Spinal cord (tissue), 10 donors: Measurements from ENCODE around the gene CCDC71. TPM values are rescaled to one million over a fixed set of nuclear protein-coding genes. Genes with fewer than 3 reads are reported as not detected.

Experiments used
- DNase-seq, 6 donors: peaks; one replicate each; pipeline versions ENCODE4 v3.0.0 to v3.0.0-alpha.2; 2013 to 2015; ENCODE audit warnings: low spot score in 6 of 6, low read depth in 4 of 6
- H3K27ac ChIP-seq: one replicate; pipeline ENCODE4 v1.5.1; 2013; ENCODE audit warnings: low read depth, low read length, control low read depth
- H3K27me3 ChIP-seq: one replicate; pipeline ENCODE4 v1.6.1; 2013; ENCODE audit warnings: low read length; ENCODE audit not compliant: control insufficient read depth, insufficient read depth
- H3K36me3 ChIP-seq: one replicate; pipeline ENCODE4 v1.6.1; 2013; ENCODE audit warnings: low read length; ENCODE audit not compliant: control insufficient read depth, insufficient read depth
- H3K4me1 ChIP-seq: one replicate; pipeline ENCODE4 v1.6.1; 2013; ENCODE audit warnings: low read length; ENCODE audit not compliant: control insufficient read depth, insufficient read depth
- H3K4me3 ChIP-seq: one replicate; pipeline ENCODE4 v1.5.1; 2013; ENCODE audit warnings: low read depth, low read length, control low read depth
- H3K9me3 ChIP-seq: one replicate; pipeline ENCODE4 v1.6.1; 2013; ENCODE audit warnings: low read length; ENCODE audit not compliant: control insufficient read depth, insufficient read depth
- WGBS: methylation state at CpG from one replicate; pipeline ENCODE4 v1.1.5; 2013; ENCODE audit warnings: missing lambda C conversion rate; ENCODE audit not compliant: insufficient coverage; 5-methylcytosine and 5-hydroxymethylcytosine counted together
- polyA plus RNA-seq, 2 donors: library from polyadenylated mRNA; unstranded; fragments of 120-200 nt; gene quantifications; one replicate each; pipeline ENCODE4 v1.2.1, GENCODE V29; 2013; ENCODE audit not compliant: insufficient read length in 2 of 2
- total RNA-seq, 2 donors: library from RNA; depleted of rRNA in 1 of 2; stranded (reverse); fragments of 120-200 nt in 1 of 2; fragments of >200 nt in 1 of 2; gene quantifications; one replicate each; pipeline versions ENCODE4 v1.2.3 to v1.2.4, GENCODE V29; 2013 to 2014
- donor health status: healthy.

CCDC71 gene
- total and polyA plus RNA-seq, 4 donors = 9.7 to 23.1 (median 18.6) TPM

DNA sequence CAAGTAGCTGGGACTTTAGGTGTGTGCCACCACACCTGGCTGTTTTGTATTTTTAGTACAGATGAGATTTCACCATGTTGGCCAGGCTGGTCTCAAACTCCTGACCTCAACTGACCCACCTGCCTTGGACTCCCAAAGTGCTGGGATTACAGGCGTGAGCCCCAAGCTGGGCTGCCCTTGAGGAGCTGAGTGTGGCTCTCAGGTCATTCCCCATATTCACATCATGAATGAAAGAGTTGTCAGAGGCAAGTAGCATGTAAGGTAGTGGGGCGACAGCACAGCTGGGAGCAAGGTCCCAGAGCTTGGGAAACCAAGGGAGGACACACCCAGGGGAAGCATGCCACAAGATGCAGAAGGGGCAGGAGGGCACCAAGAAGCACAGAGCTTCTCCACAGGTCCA, 4.9 kb downstream of the CCDC71 start:
- DNase-seq = peak in 1 of 6 donors; percentile 0
- Histone ChIP-seq H3K27me3 (no peaks in the 10 kb centered on the region), H3K4me1 (peaks cover 12% of the 10 kb centered on the region), H3K27ac (no peak overlapping the region), H3K9me3 (no peaks in the 10 kb centered on the region), H3K4me3 (no peak overlapping the region), H3K36me3 (peaks cover 28% of the 10 kb centered on the region)
- WGBS = no CpG with 5 or more reads among the region's 2 CpGs

DNA sequence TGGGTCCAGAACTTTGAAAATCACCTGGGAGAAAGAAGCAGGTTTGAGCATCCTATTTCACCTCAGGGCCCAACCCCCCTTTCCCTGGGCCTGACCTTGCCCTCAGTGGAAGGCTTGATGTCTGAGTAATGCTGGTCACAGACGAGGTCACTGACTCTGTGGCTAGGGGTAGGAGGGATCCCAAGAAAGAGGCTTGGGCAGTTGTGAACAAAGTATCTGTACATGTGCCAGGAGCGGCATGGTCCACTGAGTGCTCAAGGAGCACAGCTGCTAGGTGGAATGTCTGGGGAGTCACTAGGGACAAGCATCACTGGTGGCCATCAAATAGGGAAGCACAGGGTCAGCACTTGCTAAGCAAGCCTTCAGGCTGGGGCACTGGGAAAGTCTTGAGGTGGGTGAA, 7.3 kb downstream of the CCDC71 start:
- WGBS = 60% methylated on average over 2 of the region's 2 CpGs
- Histone ChIP-seq H3K27ac (no peak overlapping the region), H3K27me3 (no peaks in the 10 kb centered on the region), H3K36me3 (peaks cover 25% of the 10 kb centered on the region), H3K9me3 (no peaks in the 10 kb centered on the region), H3K4me3 (no peak overlapping the region), H3K4me1 (no peaks in the 10 kb centered on the region)
- DNase-seq = no peak

DNA sequence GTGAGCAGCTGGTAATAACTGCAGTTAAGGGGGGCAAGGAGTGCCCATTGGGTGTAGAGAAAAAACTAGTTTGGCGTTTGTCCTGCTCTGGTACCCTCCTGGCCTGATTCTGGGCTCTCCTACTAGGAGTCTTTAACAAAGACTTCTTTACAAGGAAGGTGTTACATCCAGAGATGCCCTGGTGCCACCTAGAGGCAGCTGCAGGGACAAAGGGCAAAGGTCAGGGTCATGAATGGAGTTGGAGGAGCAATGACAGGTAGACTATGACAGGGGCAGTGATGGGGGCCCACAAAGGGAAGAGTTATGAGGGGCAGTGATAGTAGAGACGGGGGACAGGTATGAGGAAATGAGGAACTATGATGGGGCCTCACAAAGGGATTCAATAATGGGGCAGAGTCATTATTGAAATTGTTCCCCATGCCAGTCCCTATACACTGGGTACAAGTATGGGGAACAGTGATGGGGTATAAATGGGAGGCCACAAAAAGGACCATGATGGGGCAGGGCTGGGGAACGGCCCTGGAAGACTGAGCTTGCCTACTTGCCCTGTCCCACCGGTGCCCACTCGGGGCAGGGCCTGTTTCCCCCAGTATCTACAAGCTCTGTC, 7.9 kb downstream of the CCDC71 start:
- WGBS = 38% methylated on average over 3 of the region's 5 CpGs
- DNase-seq = peak in 1 of 6 donors; percentile 23
- Histone ChIP-seq H3K27me3 (no peaks in the 10 kb centered on the region), H3K36me3 (peaks cover 19% of the 10 kb centered on the region), H3K9me3 (no peaks in the 10 kb centered on the region), H3K27ac (no peak overlapping the region), H3K4me1 (no peaks in the 10 kb centered on the region), H3K4me3 (no peak overlapping the region)

DNA sequence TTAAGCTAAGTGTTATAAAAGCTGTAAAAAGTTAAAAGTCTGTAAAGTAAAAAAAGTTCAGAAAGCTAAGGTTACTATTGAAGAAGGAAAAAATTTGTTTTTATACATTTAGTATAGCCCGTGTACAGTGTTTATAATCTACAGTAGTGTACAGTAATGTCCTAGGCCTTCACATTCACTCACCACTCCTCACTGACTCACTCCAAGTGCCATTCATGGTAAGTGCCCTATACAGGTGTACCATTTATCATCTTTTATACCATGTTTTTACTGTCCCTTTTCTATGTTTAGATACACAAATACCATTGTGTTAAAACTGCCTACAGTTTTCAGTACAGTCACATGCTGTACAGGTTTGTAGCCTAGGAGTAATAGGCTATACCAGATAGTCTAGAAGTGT, 8.8 kb downstream of the CCDC71 start:
- Histone ChIP-seq H3K4me1 (no peaks in the 10 kb centered on the region), H3K27ac (no peak overlapping the region), H3K36me3 (peaks cover 12% of the 10 kb centered on the region), H3K27me3 (no peaks in the 10 kb centered on the region), H3K9me3 (no peaks in the 10 kb centered on the region), H3K4me3 (no peak overlapping the region)
- no CpG with 5 or more reads among the region's 1 CpG for WGBS
- no peak for DNase-seq

DNA sequence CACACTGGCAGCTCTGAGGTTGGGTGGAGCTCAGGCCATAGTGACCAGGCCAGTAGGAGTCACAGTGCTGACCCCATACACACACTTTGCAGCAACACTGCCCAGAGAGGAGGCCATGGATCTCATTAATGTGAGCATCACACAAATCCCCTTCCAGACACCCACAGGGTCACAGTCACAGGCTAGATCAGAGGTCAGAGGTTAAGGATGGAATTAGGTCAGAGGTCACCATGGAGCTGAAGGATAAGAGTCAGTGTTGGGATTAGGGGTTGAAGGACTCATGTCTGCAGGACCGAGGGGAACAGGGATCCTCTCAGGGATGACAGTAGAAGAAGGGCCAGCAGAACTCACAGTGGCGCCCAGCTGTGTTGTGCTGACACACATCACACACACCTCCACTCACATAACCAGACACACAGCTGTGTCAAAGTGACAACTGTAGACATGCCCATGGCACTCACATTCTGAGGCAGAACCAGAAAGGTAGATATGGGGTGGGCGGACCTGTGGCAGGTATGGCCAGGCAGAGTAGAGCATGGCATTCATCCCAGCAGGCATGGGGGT, 12.7 kb downstream of the CCDC71 start:
- Histone ChIP-seq H3K4me3 (no peak overlapping the region), H3K4me1 (no peaks in the 10 kb centered on the region)
- 95% methylated on average over 3 of the region's 3 CpGs for WGBS

DNA sequence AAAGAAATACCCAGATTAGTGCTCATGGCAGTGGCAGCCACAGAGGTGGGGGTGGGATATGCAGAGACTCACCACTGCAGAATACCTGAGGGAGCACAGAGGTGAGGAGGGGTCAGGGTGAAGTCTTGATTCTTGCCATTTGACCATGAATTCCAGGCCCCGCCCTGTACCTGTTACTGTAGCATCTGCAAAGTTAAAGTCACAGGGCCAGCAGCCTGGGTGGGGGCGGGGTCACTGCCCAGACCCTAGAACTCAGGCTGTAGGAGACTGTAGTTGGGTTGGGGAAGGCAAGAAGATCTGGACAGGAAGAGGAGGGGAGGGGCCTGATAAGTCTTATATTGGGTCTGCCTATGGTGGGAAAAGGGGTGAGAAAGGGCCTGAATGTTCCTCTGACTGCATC, 14.5 kb downstream of the CCDC71 start:
- no peak for DNase-seq
- WGBS = 80% methylated on average over 2 of the region's 2 CpGs
- Histone ChIP-seq H3K9me3 (no peaks in the 10 kb centered on the region), H3K27ac (no peak overlapping the region), H3K4me3 (no peak overlapping the region), H3K27me3 (no peaks in the 10 kb centered on the region), H3K36me3 (no peaks in the 10 kb centered on the region), H3K4me1 (no peaks in the 10 kb centered on the region)

More for the DNA sequence above, 12.7 kb downstream of the CCDC71 start:
- no peaks in the 10 kb centered on the region for H3K9me3 ChIP-seq
- no peak overlapping the region for H3K27ac ChIP-seq
- DNase-seq = no peak
- no peaks in the 10 kb centered on the region for H3K36me3 ChIP-seq
- H3K27me3 ChIP-seq = no peaks in the 10 kb centered on the region

DNA sequence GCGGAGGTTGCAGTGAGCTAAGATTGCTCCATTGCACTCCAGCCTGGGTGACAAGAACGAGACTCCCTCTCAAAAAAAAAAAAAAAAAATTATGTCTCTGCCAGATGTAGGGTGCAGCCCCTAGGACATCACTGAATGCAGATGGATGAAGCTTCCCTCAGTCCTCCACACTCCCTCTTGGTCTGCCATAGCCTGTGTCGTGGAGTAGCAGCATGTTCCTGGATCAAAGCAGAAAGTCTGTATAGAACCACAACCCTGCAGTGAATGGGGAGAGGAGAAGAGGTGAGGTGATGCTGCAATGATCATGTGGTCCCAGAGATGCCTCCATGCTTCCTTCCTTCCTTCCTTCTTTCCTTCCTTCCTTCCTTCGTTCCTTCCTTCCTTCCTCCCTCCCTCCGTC, 18.0 kb downstream of the CCDC71 start:
- Histone ChIP-seq H3K36me3 (no peaks in the 10 kb centered on the region), H3K27me3 (no peaks in the 10 kb centered on the region)
- WGBS = 90% methylated on average over 3 of the region's 5 CpGs

DNA sequence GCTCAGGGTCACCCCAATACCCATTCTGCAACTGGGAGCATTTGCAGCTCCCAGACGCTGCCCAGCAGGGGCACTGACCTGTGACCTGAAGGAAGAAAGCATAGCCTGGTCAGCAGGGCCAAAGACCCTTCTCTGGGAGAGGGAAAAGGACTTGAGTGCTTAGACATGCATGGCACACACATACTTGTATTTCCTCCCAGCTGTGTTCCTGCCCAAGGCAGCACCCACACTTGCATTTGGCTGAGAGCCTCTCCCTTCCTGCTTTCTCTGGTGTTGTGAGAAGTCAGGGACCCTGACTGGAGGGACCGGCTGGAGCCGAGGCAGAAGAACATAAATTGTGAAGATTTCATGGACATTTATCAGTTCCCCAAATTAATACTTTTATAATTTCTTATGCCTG, 26.1 kb downstream of the CCDC71 start:
- WGBS = 33% methylated on average over 1 of the region's 3 CpGs
- no peaks in the 10 kb centered on the region for H3K4me1 ChIP-seq
- H3K27me3 ChIP-seq = no peaks in the 10 kb centered on the region
- no peaks in the 10 kb centered on the region for H3K9me3 ChIP-seq
- no peak overlapping the region for H3K4me3 ChIP-seq
- no peaks in the 10 kb centered on the region for H3K36me3 ChIP-seq
- DNase-seq = no peak
- H3K27ac ChIP-seq = no peak overlapping the region

More for the DNA sequence above, 18.0 kb downstream of the CCDC71 start:
- no peaks in the 10 kb centered on the region for H3K4me1 ChIP-seq
- DNase-seq = no peak
- no peak overlapping the region for H3K4me3 ChIP-seq
- H3K9me3 ChIP-seq = no peaks in the 10 kb centered on the region
- H3K27ac ChIP-seq = no peak overlapping the region

DNA sequence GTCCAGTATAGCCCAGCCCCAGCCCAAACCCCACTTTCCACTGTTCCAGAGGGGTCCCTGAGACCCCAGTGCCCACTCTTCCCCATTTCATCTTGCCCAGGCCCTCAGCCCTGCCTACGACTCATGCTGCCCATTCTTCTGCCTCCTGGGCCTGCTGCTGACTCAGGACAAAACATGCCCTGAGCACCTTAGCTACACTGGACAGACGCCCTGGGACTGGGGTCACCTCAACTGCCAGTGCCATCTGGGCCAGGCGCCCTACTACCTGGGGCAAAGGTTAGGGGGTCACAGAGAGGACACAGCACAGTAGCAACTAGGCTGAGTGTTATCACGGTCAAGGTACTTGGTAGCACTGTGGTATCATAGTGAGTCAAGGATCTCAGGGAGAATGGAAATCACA, 30.6 kb downstream of the CCDC71 start:
- 78% methylated on average over 4 of the region's 4 CpGs for WGBS
- peaks cover 14% of the 10 kb centered on the region for H3K36me3 ChIP-seq

More for the DNA sequence above, 30.6 kb downstream of the CCDC71 start:
- H3K27me3 ChIP-seq = no peaks in the 10 kb centered on the region
- no peaks in the 10 kb centered on the region for H3K9me3 ChIP-seq
- H3K4me1 ChIP-seq = peaks cover 37% of the 10 kb centered on the region
- H3K4me3 ChIP-seq = no peak overlapping the region
- H3K27ac ChIP-seq = no peak overlapping the region
- DNase-seq = no peak
